ENCODE measurements around the gene MYO6. TPM values are rescaled to one million over a fixed set of nuclear protein-coding genes. Genes with fewer than 3 reads are reported as not detected.

MYO6 gene
- polyA plus RNA-seq, 1 donor (not counting 4 experiments of a cell fraction or from before 2014, with no cell fraction given) = 24.5 TPM

DNA sequence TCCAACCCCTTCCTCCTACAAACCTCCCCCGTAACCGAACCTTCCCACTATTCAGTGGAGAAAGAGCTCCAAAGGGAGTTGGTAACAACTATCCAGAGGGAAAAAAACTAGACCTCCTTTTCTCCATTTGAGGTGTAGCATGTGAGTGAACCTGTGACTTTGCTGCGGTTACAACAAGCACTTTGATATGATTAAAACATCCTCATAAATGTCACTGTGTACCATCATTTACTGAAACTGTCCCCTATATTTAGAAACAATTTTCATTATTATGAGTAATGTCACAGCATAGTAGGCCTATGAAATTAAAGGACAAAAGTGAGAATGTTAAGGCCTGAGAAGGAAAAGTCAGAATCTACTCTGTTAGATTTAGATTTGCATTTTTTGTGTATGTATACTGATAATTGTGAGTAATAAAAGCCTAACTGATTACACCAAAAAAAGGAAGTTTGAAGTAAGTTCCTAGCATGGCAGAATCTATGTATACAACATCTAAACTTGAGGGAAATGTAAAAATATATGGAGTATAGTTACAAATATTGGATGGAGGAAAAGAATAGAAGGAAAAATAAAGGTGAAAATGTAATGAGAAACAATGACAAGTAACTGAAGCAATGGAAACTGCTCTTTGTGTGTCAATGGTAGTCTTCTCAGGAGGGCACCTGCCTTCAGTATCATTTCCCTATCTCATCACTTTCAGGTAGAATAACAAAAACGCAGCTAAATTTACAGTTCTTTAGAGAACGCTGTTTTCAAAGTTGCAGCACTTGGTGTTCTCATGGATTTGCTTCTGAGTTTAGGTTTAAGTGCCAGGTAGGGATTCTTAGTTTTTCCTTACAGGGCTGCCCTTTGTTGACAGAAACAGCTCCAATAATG is 177.5 kb downstream of the MYO6 start:
- H4K20me1 ChIP-seq (ENCODE audit: control insufficient read depth, extremely low read depth, insufficient read depth, low read length) = no peaks in the 10 kb centered on the region
- H3K27ac ChIP-seq (ENCODE audit: control insufficient read depth, insufficient read depth, low read length) = no peak overlapping the region
- no peaks in the 10 kb centered on the region for H3K9me1 ChIP-seq (ENCODE audit: control insufficient read depth, extremely low read depth, insufficient read depth, low read length)
- H3K4me2 ChIP-seq (ENCODE audit: control insufficient read depth, extremely low read depth, insufficient read depth, low read depth, low read length) = no peak overlapping the region
- no peaks in the 10 kb centered on the region for H3K79me2 ChIP-seq (ENCODE audit: control insufficient read depth, insufficient read depth, low read length)
- TF ChIP-seq, protein P1, sequence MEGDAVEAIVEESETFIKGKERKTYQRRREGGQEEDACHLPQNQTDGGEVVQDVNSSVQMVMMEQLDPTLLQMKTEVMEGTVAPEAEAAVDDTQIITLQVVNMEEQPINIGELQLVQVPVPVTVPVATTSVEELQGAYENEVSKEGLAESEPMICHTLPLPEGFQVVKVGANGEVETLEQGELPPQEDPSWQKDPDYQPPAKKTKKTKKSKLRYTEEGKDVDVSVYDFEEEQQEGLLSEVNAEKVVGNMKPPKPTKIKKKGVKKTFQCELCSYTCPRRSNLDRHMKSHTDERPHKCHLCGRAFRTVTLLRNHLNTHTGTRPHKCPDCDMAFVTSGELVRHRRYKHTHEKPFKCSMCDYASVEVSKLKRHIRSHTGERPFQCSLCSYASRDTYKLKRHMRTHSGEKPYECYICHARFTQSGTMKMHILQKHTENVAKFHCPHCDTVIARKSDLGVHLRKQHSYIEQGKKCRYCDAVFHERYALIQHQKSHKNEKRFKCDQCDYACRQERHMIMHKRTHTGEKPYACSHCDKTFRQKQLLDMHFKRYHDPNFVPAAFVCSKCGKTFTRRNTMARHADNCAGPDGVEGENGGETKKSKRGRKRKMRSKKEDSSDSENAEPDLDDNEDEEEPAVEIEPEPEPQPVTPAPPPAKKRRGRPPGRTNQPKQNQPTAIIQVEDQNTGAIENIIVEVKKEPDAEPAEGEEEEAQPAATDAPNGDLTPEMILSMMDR (optimal IDR thresholded peaks at IDR 0.05 in 1 of 3, IDR thresholded peaks at IDR 0.05 in 1 of 3, conservative IDR thresholded peaks at IDR 0.05 in 1 of 3; ENCODE audit: extremely low read depth in 1 of 3, insufficient read depth in 2 of 3, low read length in 3 of 3) = no peak
- no peak for TF ChIP-seq EZH2 (IDR thresholded peaks at IDR 0.05; ENCODE audit: low read length)
- DNase-seq (ENCODE audit: low read depth, low spot score) (no peak), FAIRE-seq (no peak)
- no peak overlapping the region for H3K4me3 ChIP-seq (ENCODE audit: control insufficient read depth in 2 of 3, extremely low read depth in 1 of 3, insufficient read depth in 2 of 3, low read depth in 1 of 3, low read length in 3 of 3)
- dilution Hi-C loops (cut with MboI; ENCODE audit: extremely low pct_ligation_motif_present, low sequenced_read_pairs) = no loop called here
- peaks cover 2% of the 10 kb centered on the region for H3K4me1 ChIP-seq (ENCODE audit: control insufficient read depth, extremely low read depth, insufficient read depth, low read length)
- no peaks in the 10 kb centered on the region for H3K27me3 ChIP-seq (ENCODE audit: control insufficient read depth, extremely low read depth, insufficient read depth, low read length)
- no peaks in the 10 kb centered on the region for H3K9me3 ChIP-seq (ENCODE audit: control insufficient read depth, low read depth, low read length)
- no peak overlapping the region for H3K9ac ChIP-seq (ENCODE audit: control insufficient read depth, extremely low read depth, insufficient read depth, low read length)
- H2AFZ ChIP-seq (ENCODE audit: control insufficient read depth, low read length) = no peak overlapping the region
- no peaks in the 10 kb centered on the region for H3K36me3 ChIP-seq (ENCODE audit: control insufficient read depth in 2 of 2, extremely low read depth in 1 of 2, insufficient read depth in 2 of 2, low read length in 2 of 2)

DNA sequence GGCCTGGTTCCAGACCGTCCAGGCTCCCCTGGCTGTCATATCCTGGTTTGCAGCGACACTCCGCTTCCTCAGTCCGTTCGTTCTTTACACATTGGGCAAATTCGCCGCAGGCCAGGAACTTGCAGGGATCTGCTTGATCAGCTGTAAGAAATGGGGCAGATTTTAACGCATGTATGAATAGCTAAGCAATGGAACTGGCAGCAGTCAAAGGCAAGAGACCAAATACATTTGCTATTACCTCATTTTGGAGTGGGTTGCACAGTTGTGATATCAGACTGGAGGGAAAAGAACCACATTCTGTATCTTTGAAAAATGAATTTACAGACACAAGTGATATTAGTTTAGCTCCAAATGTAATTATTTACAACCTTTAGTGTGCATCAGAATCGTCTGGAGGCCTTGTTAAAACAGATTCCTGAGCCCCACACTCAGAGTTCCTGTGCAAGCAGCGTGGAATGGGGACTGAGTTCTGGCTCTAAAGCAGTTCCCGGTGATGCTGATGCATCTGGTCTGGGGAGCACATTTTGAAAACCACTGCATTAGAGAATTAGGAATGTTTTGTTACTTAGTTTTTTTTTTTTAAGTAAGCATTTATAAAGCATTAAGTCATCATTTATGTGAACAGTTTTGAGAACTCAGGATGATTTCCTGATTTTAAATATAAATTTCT is 182.1 kb downstream of the MYO6 start:
- no peak for FAIRE-seq
- Histone ChIP-seq H3K79me2 (ENCODE audit: control insufficient read depth, insufficient read depth, low read length) (no peaks in the 10 kb centered on the region), H3K9ac (ENCODE audit: control insufficient read depth, extremely low read depth, insufficient read depth, low read length) (no peak overlapping the region), H3K4me3 (ENCODE audit: control insufficient read depth in 2 of 3, extremely low read depth in 1 of 3, insufficient read depth in 2 of 3, low read depth in 1 of 3, low read length in 3 of 3) (no peak overlapping the region), H3K4me1 (ENCODE audit: control insufficient read depth, extremely low read depth, insufficient read depth, low read length) (no peaks in the 10 kb centered on the region), H3K9me1 (ENCODE audit: control insufficient read depth, extremely low read depth, insufficient read depth, low read length) (no peaks in the 10 kb centered on the region), H3K9me3 (ENCODE audit: control insufficient read depth, low read depth, low read length) (no peaks in the 10 kb centered on the region), H3K27ac (ENCODE audit: control insufficient read depth, insufficient read depth, low read length) (no peak overlapping the region), H4K20me1 (ENCODE audit: control insufficient read depth, extremely low read depth, insufficient read depth, low read length) (no peaks in the 10 kb centered on the region), H2AFZ (ENCODE audit: control insufficient read depth, low read length) (no peak overlapping the region), H3K36me3 (ENCODE audit: control insufficient read depth in 2 of 2, extremely low read depth in 1 of 2, insufficient read depth in 2 of 2, low read length in 2 of 2) (no peaks in the 10 kb centered on the region), H3K27me3 (ENCODE audit: control insufficient read depth, extremely low read depth, insufficient read depth, low read length) (no peaks in the 10 kb centered on the region), H3K4me2 (ENCODE audit: control insufficient read depth, extremely low read depth, insufficient read depth, low read depth, low read length) (no peak overlapping the region)
- TF ChIP-seq, protein P1 (optimal IDR thresholded peaks at IDR 0.05 in 1 of 3, IDR thresholded peaks at IDR 0.05 in 1 of 3, conservative IDR thresholded peaks at IDR 0.05 in 1 of 3; ENCODE audit: extremely low read depth in 1 of 3, insufficient read depth in 2 of 3, low read length in 3 of 3) = no peak
- TF ChIP-seq EZH2 (IDR thresholded peaks at IDR 0.05; ENCODE audit: low read length) = no peak
- dilution Hi-C loops (cut with MboI; ENCODE audit: extremely low pct_ligation_motif_present, low sequenced_read_pairs) = no loop called here
- no peak for DNase-seq (ENCODE audit: low read depth, low spot score)
